ENCODE data around the gene SOHLH2. TPM values are rescaled to one million over a fixed set of nuclear protein-coding genes. Genes with fewer than 3 reads are reported as not detected.
A peak's percentile ranks its signal among the peaks of the same experiment; 100 is the strongest.

Gene SOHLH2
- total and polyA plus RNA-seq, 2 experiments from 2014 or later: 3.0 to 7.0 TPM

GRCh38 chr13:36129539-36129938, 84.8 kb downstream of the SOHLH2 start:
- H3K27ac ChIP-seq: no peak overlapping the region
- H3K36me3 ChIP-seq: no peaks in the 10 kb centered on the region
- H3K27me3 ChIP-seq: peaks cover 74% of the 10 kb centered on the region
- no peaks in the 10 kb centered on the region for H3K9me3 ChIP-seq (ENCODE audit: low read depth)
- DNase-seq (ENCODE audit: low read depth in 1 of 2, low spot score in 1 of 2): no peak
- no peaks in the 10 kb centered on the region for H3K4me1 ChIP-seq (ENCODE audit: low read depth)
- no peak overlapping the region for H3K4me3 ChIP-seq
- no peak for TF ChIP-seq CTCF (IDR thresholded peaks at IDR 0.05; ENCODE audit: low read depth, low read length)

- peaks cover 49% of the 10 kb centered on the region for H3K27me3 ChIP-seq
- no peaks in the 10 kb centered on the region for H3K4me1 ChIP-seq (ENCODE audit: low read depth)
- no peak for TF ChIP-seq CTCF (IDR thresholded peaks at IDR 0.05; ENCODE audit: low read depth, low read length)
- no peaks in the 10 kb centered on the region for H3K36me3 ChIP-seq
- no peak overlapping the region for H3K4me3 ChIP-seq
- no peaks in the 10 kb centered on the region for H3K9me3 ChIP-seq (ENCODE audit: low read depth)
- no peak overlapping the region for H3K27ac ChIP-seq
- DNase-seq (ENCODE audit: low read depth in 1 of 2, low spot score in 1 of 2): no peak
Measured at GRCh38 chr13:36126491-36126890, 87.9 kb downstream of the SOHLH2 start.

- no peak for DNase-seq (ENCODE audit: low read depth in 1 of 2, low spot score in 1 of 2)
- Histone ChIP-seq H3K36me3 (no peaks in the 10 kb centered on the region), H3K4me1 (ENCODE audit: low read depth) (no peaks in the 10 kb centered on the region), H3K27me3 (peaks cover 43% of the 10 kb centered on the region), H3K9me3 (ENCODE audit: low read depth) (no peaks in the 10 kb centered on the region), H3K4me3 (no peak overlapping the region), H3K27ac (no peak overlapping the region)
- TF ChIP-seq CTCF (IDR thresholded peaks at IDR 0.05; ENCODE audit: low read depth, low read length): no peak
Measured at GRCh38 chr13:36125841-36126240, 88.5 kb downstream of the SOHLH2 start.

- H3K36me3 ChIP-seq: no peaks in the 10 kb centered on the region
- TF ChIP-seq CTCF (IDR thresholded peaks at IDR 0.05; ENCODE audit: low read depth, low read length): no peak
- H3K27ac ChIP-seq: no peak overlapping the region
- no peaks in the 10 kb centered on the region for H3K4me1 ChIP-seq (ENCODE audit: low read depth)
- peak in 1 of 2 donors; percentile 83 for DNase-seq (ENCODE audit: low read depth in 1 of 2, low spot score in 1 of 2)
- no peak overlapping the region for H3K4me3 ChIP-seq
- H3K9me3 ChIP-seq (ENCODE audit: low read depth): no peaks in the 10 kb centered on the region
- peaks cover 28% of the 10 kb centered on the region for H3K27me3 ChIP-seq
Measured at GRCh38 chr13:36124236-36124822, 90.0 kb downstream of the SOHLH2 start.

Other genes starting within 250 kb of the SOHLH2 start
- 0.04 and 0.09 TPM in 2 replicates for gene DCLK1, start 83.2 kb downstream of the SOHLH2 start, total RNA-seq
- gene DCLK1, start 83.2 kb downstream of the SOHLH2 start, polyA plus RNA-seq: not detected in 2 replicates
- 3.1 and 6.9 TPM in 2 replicates for gene CCDC169, start 83.3 kb upstream of the SOHLH2 start, total RNA-seq
- 6.9 and 16.0 TPM in 2 replicates for gene CCDC169, start 83.3 kb upstream of the SOHLH2 start, polyA plus RNA-seq
- gene SPART, start 131.8 kb upstream of the SOHLH2 start, total RNA-seq: 30.8 and 34.2 TPM in 2 replicates
- gene SPART, start 131.8 kb upstream of the SOHLH2 start, polyA plus RNA-seq: 26.7 and 29.4 TPM in 2 replicates
- 1.4 TPM in 1 of 2 replicates, not detected in the other for gene CCNA1, start 217.9 kb upstream of the SOHLH2 start, total RNA-seq
- gene CCNA1, start 217.9 kb upstream of the SOHLH2 start, polyA plus RNA-seq: 0.26 and 0.96 TPM in 2 replicates

All from cardiac muscle cell (in vitro differentiated cells and primary cell).